Body of pancreas (tissue), 4 donors: Measurements from ENCODE around the gene FAM107A.

ENCODE experiments used
- CTCF ChIP-seq, 7 experiments: fragments of 450-650 bp in 4 of 7; fragments of 200-600 bp in 3 of 7; sonication (generic) in 3 of 7; IDR thresholded peaks; one replicate each; pipeline ENCODE4 v1.5.1; 2016 to 2019; ENCODE audit warnings: antibody characterized with exemption in 7 of 7
- POLR2A ChIP-seq, 3 donors: fragments of 450-650 bp; IDR thresholded peaks; one replicate each; pipeline ENCODE4 v1.6.1; 2016; ENCODE audit warnings: antibody characterized with exemption in 3 of 3, mild to moderate bottlenecking in 2 of 3

DNA sequence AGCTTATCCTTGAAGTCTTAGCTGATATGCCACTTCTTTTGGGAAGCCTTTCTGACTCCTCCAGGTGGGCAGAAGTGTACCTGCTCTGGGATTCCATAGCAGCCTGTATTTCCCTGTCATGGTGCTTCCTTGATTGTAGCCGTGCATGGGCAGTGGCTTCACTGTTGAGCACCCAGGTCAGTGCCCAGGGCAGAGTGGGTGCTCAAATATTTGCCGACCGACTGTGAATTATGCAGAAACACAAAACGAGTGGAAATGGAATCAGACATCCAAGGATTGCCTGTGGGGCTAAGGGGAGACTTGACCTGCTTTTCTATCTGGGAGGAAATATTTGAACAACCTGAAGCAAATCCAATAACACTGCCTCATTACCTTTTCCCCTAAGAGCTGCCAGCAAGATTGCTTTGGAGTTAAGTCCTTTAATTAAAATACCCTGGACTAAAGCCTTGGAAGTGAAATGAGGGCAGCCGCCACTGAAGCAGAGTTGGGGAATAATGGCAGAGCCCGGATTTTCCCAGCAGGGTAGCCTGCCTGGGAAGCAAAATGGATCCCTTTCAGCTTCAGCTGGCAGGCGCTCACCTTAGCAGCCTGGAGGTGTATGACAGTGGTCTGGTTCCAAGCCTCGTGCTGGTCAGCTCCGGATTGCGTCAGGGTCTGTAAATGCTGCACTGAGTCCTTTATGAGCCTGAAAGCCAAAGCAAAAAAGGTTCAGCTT lies 55.1 kb downstream of the FAM107A start:
- no peak for TF ChIP-seq CTCF (IDR thresholded peaks at IDR 0.05)
- no peak for TF ChIP-seq POLR2A (IDR thresholded peaks at IDR 0.05)
